Measurements from ENCODE around the gene GLS2.

DNA sequence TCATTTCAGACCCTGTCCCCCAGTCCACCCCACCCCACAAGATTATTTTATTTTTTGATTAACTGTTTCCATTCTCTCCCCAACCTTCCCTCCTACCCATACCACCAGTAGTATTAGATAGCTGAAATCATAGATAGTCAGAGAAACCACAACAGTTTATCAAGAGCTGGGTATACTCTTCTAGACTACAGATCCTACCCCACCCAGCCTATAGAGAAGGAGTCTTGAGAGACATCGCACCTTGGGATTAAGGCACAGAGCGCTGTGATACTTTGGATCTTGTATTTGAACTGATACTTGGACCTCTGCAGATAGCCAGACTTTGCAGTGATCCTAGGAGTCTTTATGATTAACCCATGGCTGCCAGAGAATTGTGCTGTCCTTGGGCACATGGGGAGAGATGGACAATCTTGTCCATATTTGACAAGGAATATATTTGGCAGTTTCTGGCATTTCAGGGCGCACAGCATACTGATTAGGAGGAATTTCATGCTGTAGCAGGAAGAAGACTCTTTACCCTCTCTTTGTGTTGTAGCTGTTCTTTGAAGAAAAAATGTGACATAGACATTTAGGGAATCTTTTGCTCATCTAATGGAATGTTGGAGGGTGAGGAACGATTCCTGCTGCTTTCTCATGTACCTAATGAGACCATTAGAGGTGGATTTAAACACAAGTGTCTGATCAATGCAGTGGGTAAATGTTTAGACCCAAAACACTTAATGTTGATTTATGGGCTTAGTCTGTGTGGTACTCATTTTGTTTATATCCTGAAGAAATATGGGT is 34.6 kb upstream of the GLS2 start:
- TF ChIP-seq BCL11A (tag by site-specific recombination; IDR thresholded peaks at IDR 0.05; ENCODE audit: low read depth) (no peak), ZNF335 (tag by site-specific recombination; conservative IDR thresholded peaks at IDR 0.05) (no peak), ZBTB48 (tag by site-specific recombination; IDR thresholded peaks at IDR 0.05) (no peak), ZNF133 (tag by site-specific recombination; IDR thresholded peaks at IDR 0.05) (no peak)
- TF ChIP-seq, protein P1, sequence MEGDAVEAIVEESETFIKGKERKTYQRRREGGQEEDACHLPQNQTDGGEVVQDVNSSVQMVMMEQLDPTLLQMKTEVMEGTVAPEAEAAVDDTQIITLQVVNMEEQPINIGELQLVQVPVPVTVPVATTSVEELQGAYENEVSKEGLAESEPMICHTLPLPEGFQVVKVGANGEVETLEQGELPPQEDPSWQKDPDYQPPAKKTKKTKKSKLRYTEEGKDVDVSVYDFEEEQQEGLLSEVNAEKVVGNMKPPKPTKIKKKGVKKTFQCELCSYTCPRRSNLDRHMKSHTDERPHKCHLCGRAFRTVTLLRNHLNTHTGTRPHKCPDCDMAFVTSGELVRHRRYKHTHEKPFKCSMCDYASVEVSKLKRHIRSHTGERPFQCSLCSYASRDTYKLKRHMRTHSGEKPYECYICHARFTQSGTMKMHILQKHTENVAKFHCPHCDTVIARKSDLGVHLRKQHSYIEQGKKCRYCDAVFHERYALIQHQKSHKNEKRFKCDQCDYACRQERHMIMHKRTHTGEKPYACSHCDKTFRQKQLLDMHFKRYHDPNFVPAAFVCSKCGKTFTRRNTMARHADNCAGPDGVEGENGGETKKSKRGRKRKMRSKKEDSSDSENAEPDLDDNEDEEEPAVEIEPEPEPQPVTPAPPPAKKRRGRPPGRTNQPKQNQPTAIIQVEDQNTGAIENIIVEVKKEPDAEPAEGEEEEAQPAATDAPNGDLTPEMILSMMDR (tag by site-specific recombination; IDR thresholded peaks at IDR 0.05) = no peak
- TF ChIP-seq, protein P2, sequence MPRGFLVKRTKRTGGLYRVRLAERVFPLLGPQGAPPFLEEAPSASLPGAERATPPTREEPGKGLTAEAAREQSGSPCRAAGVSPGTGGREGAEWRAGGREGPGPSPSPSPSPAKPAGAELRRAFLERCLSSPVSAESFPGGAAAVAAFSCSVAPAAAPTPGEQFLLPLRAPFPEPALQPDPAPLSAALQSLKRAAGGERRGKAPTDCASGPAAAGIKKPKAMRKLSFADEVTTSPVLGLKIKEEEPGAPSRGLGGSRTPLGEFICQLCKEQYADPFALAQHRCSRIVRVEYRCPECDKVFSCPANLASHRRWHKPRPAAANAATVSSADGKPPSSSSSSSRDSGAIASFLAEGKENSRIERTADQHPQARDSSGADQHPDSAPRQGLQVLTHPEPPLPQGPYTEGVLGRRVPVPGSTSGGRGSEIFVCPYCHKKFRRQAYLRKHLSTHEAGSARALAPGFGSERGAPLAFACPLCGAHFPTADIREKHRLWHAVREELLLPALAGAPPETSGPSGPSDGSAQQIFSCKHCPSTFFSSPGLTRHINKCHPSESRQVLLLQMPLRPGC (tag by site-specific recombination; IDR thresholded peaks at IDR 0.05) = 0 out of 2 replicates have a peak, but pooled peaks have one; percentile 57
